Mesendoderm (in vitro differentiated cells): ENCODE measurements around the gene CMIP.

Source experiments
- DNase-seq: peaks from one replicate; pipeline ENCODE4 v3.0.0; 2013
- H2AK5ac ChIP-seq: 2 replicates; pipeline ENCODE4 v1.6.1; 2013; ENCODE audit warnings: low read length, inconsistent platforms
- H2BK120ac ChIP-seq: 2 replicates; pipeline ENCODE4 v1.6.1; 2013; ENCODE audit warnings: low read depth, mild to moderate bottlenecking, low read length, moderate library complexity, mixed read lengths
- H2BK15ac ChIP-seq: replicated peaks from 2 replicates; pipeline ENCODE4 v1.6.1; 2013; ENCODE audit warnings: low read depth, mild to moderate bottlenecking, moderate library complexity
- H2BK5ac ChIP-seq: 2 replicates; pipeline ENCODE4 v1.6.1; 2013; ENCODE audit warnings: low read length, inconsistent platforms
- H3K18ac ChIP-seq: 2 replicates; pipeline ENCODE4 v1.6.1; 2013; ENCODE audit warnings: mild to moderate bottlenecking, low read length, mixed read lengths
- H3K23ac ChIP-seq: one replicate; pipeline ENCODE4 v1.6.1; 2013; ENCODE audit warnings: low read length
- H3K27ac ChIP-seq: 2 replicates; pipeline ENCODE4 v1.5.1; 2013; ENCODE audit warnings: low read depth, mild to moderate bottlenecking, inconsistent platforms, low read length, moderate library complexity
- H3K27me3 ChIP-seq: 2 replicates; pipeline ENCODE4 v1.6.1; 2013; ENCODE audit warnings: low read length, control low read depth, mild to moderate bottlenecking, inconsistent platforms; ENCODE audit not compliant: insufficient read depth, poor library complexity
- H3K36me3 ChIP-seq: 2 replicates; pipeline ENCODE4 v1.6.1; 2013; ENCODE audit warnings: low read length, inconsistent platforms; ENCODE audit not compliant: control insufficient read depth, insufficient read depth
- H3K4ac ChIP-seq: one replicate; pipeline ENCODE4 v1.6.1; 2013; ENCODE audit warnings: low read depth, mild to moderate bottlenecking, low read length, moderate library complexity
- H3K4me1 ChIP-seq: 2 replicates; pipeline ENCODE4 v1.6.1; 2013; ENCODE audit warnings: low read depth, low read length, inconsistent platforms; ENCODE audit not compliant: control insufficient read depth
- H3K4me2 ChIP-seq: 2 replicates; pipeline ENCODE4 v1.6.1; 2013; ENCODE audit warnings: low read length
- H3K4me3 ChIP-seq: 2 replicates; pipeline ENCODE4 v1.5.1; 2013; ENCODE audit warnings: mild to moderate bottlenecking, low read length
- H3K56ac ChIP-seq: one replicate; pipeline ENCODE4 v1.6.1; 2013; ENCODE audit warnings: low read length
- H3K79me1 ChIP-seq: 2 replicates; pipeline ENCODE4 v1.6.1; 2013; ENCODE audit warnings: low read length, inconsistent platforms
- H3K79me2 ChIP-seq: 2 replicates; pipeline ENCODE4 v1.6.1; 2013; ENCODE audit warnings: mild to moderate bottlenecking, low read length; ENCODE audit not compliant: control insufficient read depth, insufficient read depth
- H3K9ac ChIP-seq: 2 replicates; pipeline ENCODE4 v1.6.1; 2013; ENCODE audit warnings: low read length, inconsistent platforms
- H4K5ac ChIP-seq: one replicate; pipeline ENCODE4 v1.6.1; 2013; ENCODE audit warnings: low read length
- H4K8ac ChIP-seq: one replicate; pipeline ENCODE4 v1.6.1; 2013; ENCODE audit warnings: low read depth, mild to moderate bottlenecking, control low read depth, low read length, moderate library complexity
- WGBS: extraction: QIAGEN DNeasy Blood & Tissue Kit; methylation state at CpG from one replicate; pipeline ENCODE4 v1.1.7; 2013; ENCODE audit warnings: low lambda C conversion rate, missing lambda C conversion rate; ENCODE audit not compliant: insufficient coverage; ENCODE audit errors: extremely low coverage; 5-methylcytosine and 5-hydroxymethylcytosine counted together

Gene CMIP

GRCh38 chr16:81611721-81612120 lies 167.1 kb downstream of the CMIP start:
- Histone ChIP-seq H3K18ac (no peak overlapping the region), H3K27me3 (no peaks in the 10 kb centered on the region), H3K4ac (no peak overlapping the region), H4K5ac (no peak overlapping the region), H3K4me3 (no peak overlapping the region), H3K4me2 (no peak overlapping the region), H4K8ac (no peak overlapping the region), H2BK120ac (no peak overlapping the region), H3K79me1 (peaks cover 13% of the 10 kb centered on the region), H3K56ac (peak overlapping the region; percentile 58), H3K9ac (no peak overlapping the region), H3K79me2 (peaks cover 11% of the 10 kb centered on the region), H3K36me3 (peaks cover 4% of the 10 kb centered on the region), H3K27ac (peak overlapping the region; percentile 47), H3K4me1 (peaks cover 7% of the 10 kb centered on the region), H2BK15ac (no peak overlapping the region), H2BK5ac (no peak overlapping the region), H3K23ac (no peak overlapping the region), H2AK5ac (no peak overlapping the region)
- no peak for DNase-seq
- WGBS = no CpG with 5 or more reads among the region's 6 CpGs

DNA sequence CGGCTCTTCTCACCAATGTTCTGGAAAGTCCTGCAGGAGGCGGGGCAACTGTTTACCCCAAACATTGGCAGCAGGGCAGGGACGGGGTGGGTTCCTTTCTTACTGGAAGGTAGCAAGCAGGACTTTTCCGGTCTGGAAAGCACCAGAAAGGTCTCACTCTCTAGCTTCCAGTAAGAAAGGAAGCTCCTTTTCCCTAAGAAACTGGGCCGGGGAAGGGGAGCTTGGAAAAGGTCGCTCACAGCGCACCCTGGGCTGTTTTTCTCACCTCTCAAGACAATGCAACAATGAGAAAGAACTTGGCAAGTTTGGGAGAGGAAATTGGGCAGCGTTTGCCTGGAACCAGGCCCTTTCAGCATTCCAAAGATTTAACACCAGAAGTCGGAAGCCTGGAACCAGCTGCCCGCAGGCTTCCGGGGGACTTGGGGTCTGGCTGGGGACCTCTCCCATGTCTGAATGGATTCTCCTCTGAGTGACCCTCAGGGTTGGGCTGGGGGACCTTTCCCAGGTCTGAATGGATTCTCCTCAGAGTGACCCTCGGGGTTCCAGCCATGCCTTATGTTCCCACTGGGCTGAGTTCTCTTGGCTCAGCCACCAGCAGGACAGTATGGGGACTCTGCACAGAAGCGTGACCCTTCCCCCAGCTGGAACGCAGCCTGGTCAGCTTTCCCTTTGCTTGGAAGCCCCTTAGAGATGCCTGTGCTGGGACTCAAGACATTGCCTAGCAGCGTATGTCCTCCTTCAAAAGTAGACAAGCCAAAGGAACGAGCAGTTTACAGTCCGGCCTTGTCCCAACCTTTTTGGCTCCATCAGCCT lies 167.9 kb downstream of the CMIP start:
- H2BK15ac ChIP-seq = no peak overlapping the region
- peak overlapping the region; percentile 7 for H3K18ac ChIP-seq
- peaks cover 2% of the 10 kb centered on the region for H3K36me3 ChIP-seq
- H3K4me2 ChIP-seq = no peak overlapping the region
- H3K79me1 ChIP-seq = peaks cover 17% of the 10 kb centered on the region
- H3K4me1 ChIP-seq = peaks cover 7% of the 10 kb centered on the region
- H4K5ac ChIP-seq = no peak overlapping the region
- no CpG with 5 or more reads among the region's 17 CpGs for WGBS
- peak; percentile 86 for DNase-seq
- peak overlapping the region; percentile 21 for H2BK5ac ChIP-seq
- H3K23ac ChIP-seq = no peak overlapping the region
- H2AK5ac ChIP-seq = no peak overlapping the region
- H3K27me3 ChIP-seq = no peaks in the 10 kb centered on the region
- H3K4me3 ChIP-seq = no peak overlapping the region
- no peak overlapping the region for H2BK120ac ChIP-seq
- peaks cover 11% of the 10 kb centered on the region for H3K79me2 ChIP-seq
- peak overlapping the region; percentile 65 for H3K56ac ChIP-seq
- H4K8ac ChIP-seq = no peak overlapping the region
- peak overlapping the region; percentile 47 for H3K27ac ChIP-seq
- H3K9ac ChIP-seq = no peak overlapping the region
- no peak overlapping the region for H3K4ac ChIP-seq

GRCh38 chr16:81614171-81614570 lies 169.6 kb downstream of the CMIP start:
- no peak for DNase-seq
- Histone ChIP-seq H3K4me1 (peaks cover 7% of the 10 kb centered on the region), H3K4ac (no peak overlapping the region), H3K27me3 (no peaks in the 10 kb centered on the region), H3K4me2 (no peak overlapping the region), H3K18ac (no peak overlapping the region), H3K79me1 (peaks cover 20% of the 10 kb centered on the region), H3K56ac (no peak overlapping the region), H3K23ac (no peak overlapping the region), H3K9ac (no peak overlapping the region), H2BK15ac (no peak overlapping the region), H2AK5ac (no peak overlapping the region), H2BK120ac (no peak overlapping the region), H4K8ac (no peak overlapping the region), H3K4me3 (no peak overlapping the region), H3K79me2 (peaks cover 13% of the 10 kb centered on the region), H4K5ac (no peak overlapping the region), H3K36me3 (no peaks in the 10 kb centered on the region), H2BK5ac (no peak overlapping the region), H3K27ac (no peak overlapping the region)
- no CpG with 5 or more reads among the region's 13 CpGs for WGBS

GRCh38 chr16:81614654-81615359 lies 170.2 kb downstream of the CMIP start:
- Histone ChIP-seq H3K18ac (no peak overlapping the region), H3K56ac (peak overlapping the region; percentile 63), H4K5ac (no peak overlapping the region), H3K4me2 (no peak overlapping the region), H3K4ac (no peak overlapping the region), H4K8ac (no peak overlapping the region), H2BK120ac (no peak overlapping the region), H3K79me1 (peaks cover 20% of the 10 kb centered on the region), H2BK15ac (no peak overlapping the region), H3K23ac (no peak overlapping the region), H3K27me3 (no peaks in the 10 kb centered on the region), H3K4me1 (peaks cover 7% of the 10 kb centered on the region), H3K9ac (no peak overlapping the region), H3K4me3 (no peak overlapping the region), H3K27ac (no peak overlapping the region), H2BK5ac (peak overlapping the region; percentile 51), H3K79me2 (peaks cover 13% of the 10 kb centered on the region), H3K36me3 (no peaks in the 10 kb centered on the region), H2AK5ac (no peak overlapping the region)
- 100% methylated on average over 1 of the region's 6 CpGs for WGBS
- DNase-seq = no peak

DNA sequence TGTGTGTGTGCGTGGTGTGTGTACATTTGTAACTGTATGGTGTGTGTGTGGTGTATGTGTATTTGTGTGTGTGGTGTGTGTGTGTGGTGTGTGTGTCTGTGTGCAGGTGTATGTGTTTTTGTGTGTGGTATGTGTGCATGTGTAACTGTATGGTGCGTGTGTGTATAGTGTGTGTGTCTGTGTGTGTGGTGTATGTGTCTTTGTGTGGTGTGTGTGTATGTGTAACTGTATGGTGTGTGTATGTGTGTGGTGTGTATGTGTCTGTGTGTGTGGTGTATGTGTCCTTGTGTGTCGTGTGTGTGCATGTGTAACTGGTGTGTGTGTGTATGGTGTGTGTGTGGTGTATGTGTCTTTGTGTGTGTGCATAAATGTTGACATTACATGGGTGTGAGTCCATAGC lies 170.8 kb downstream of the CMIP start:
- Histone ChIP-seq H3K79me2 (peaks cover 13% of the 10 kb centered on the region), H3K23ac (no peak overlapping the region), H3K36me3 (no peaks in the 10 kb centered on the region), H3K9ac (no peak overlapping the region), H3K18ac (no peak overlapping the region), H2BK120ac (no peak overlapping the region), H3K79me1 (peaks cover 20% of the 10 kb centered on the region), H3K4me2 (no peak overlapping the region), H3K27me3 (no peaks in the 10 kb centered on the region), H3K27ac (no peak overlapping the region), H4K5ac (no peak overlapping the region), H3K4me1 (peaks cover 7% of the 10 kb centered on the region), H4K8ac (no peak overlapping the region), H2AK5ac (peak overlapping the region; percentile 6), H2BK5ac (no peak overlapping the region), H2BK15ac (no peak overlapping the region), H3K56ac (peak overlapping the region; percentile 63), H3K4me3 (no peak overlapping the region), H3K4ac (no peak overlapping the region)
- 100% methylated on average over 1 of the region's 3 CpGs for WGBS
- no peak for DNase-seq
